VCaP (cell line): ENCODE data around the gene BID.
A peak's percentile ranks its signal among the peaks of the same experiment; 100 is the strongest.

Experiments used
- H3K27ac ChIP-seq: fragments of 450-650 bp; 2 replicates; pipeline ENCODE4 v1.5.1; 2017
- TF ChIP-seq, protein P1 (sequence below): fragments of 450-650 bp; conservative IDR thresholded peaks from 2 replicates; pipeline ENCODE4 v1.5.1; 2017; ENCODE audit warnings: mild to moderate bottlenecking, moderate library complexity

BID gene

GRCh38 chr22:17717708-17718107, 56.6 kb downstream of the BID start:
- no peak overlapping the region for H3K27ac ChIP-seq
- TF ChIP-seq, protein P1, sequence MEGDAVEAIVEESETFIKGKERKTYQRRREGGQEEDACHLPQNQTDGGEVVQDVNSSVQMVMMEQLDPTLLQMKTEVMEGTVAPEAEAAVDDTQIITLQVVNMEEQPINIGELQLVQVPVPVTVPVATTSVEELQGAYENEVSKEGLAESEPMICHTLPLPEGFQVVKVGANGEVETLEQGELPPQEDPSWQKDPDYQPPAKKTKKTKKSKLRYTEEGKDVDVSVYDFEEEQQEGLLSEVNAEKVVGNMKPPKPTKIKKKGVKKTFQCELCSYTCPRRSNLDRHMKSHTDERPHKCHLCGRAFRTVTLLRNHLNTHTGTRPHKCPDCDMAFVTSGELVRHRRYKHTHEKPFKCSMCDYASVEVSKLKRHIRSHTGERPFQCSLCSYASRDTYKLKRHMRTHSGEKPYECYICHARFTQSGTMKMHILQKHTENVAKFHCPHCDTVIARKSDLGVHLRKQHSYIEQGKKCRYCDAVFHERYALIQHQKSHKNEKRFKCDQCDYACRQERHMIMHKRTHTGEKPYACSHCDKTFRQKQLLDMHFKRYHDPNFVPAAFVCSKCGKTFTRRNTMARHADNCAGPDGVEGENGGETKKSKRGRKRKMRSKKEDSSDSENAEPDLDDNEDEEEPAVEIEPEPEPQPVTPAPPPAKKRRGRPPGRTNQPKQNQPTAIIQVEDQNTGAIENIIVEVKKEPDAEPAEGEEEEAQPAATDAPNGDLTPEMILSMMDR = no peak

DNA sequence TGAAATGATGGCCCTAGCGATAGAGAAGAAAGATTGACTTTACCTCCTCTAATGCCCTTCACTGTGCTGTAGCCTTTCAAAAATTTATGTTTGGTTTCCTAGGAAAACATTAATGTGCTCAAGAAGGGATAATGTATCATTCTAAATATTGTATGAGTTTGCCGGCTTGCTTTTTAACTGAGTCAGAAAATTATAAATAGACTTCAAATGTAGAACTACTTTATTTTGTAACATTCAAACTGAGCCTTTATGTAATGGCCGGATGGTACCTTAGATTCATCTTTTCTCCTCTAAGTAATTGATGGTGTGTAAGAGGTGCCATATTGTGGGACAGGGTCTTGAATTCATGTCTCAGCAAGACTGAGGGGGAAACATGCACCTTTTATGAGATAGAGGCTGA, 57.7 kb downstream of the BID start:
- TF ChIP-seq, protein P1 = no peak

DNA sequence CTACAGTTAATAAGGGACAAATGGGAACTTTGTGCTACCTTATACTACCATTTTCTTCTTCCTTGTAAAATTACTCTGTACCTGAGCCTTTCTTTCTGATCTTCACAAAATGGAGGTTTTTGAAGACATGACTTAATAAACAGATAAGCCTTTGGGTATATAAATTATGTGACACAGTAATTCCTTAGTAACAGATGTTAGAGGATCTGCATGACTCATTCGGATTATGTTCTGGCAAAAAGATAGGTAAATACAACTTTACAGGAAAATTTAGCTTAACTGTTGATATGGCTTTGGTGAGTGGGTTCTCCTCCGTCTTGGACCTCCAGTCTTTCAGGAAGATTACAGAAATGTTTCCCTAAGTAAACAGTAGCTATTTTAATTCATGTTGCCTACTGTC, 61.8 kb downstream of the BID start:
- H3K27ac ChIP-seq = no peak overlapping the region
- TF ChIP-seq, protein P1 = no peak

More for the DNA sequence above, 57.7 kb downstream of the BID start:
- no peak overlapping the region for H3K27ac ChIP-seq

DNA sequence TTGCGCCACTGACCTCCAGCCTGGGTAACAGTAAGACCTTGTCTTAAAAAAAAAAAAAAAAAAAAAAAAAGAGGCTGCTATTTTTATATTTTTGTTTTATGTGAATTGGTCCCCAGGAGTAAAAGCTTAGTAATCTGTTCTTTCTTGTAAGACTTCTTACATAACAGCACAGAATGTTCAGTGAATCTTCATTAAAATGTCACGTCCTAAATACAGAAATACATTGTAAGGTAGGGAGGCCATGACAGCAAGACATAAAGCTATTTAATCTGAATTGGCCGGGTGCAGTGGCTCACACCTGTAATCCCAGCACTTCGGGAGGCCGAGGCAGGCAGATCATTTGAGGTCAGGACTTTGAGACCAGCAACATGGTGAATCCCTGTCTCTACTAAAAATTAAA, 64.2 kb downstream of the BID start:
- TF ChIP-seq, protein P1 = no peak
- H3K27ac ChIP-seq = no peak overlapping the region

- TF ChIP-seq, protein P1 = no peak
- H3K27ac ChIP-seq = peak overlapping the region; percentile 85
These were observed 66.7 kb downstream of the BID start for GRCh38 chr22:17707526-17707925.

- peak overlapping the region; percentile 85 for H3K27ac ChIP-seq
- TF ChIP-seq, protein P1 = no peak
These were observed 67.3 kb downstream of the BID start for GRCh38 chr22:17706947-17707346.

DNA sequence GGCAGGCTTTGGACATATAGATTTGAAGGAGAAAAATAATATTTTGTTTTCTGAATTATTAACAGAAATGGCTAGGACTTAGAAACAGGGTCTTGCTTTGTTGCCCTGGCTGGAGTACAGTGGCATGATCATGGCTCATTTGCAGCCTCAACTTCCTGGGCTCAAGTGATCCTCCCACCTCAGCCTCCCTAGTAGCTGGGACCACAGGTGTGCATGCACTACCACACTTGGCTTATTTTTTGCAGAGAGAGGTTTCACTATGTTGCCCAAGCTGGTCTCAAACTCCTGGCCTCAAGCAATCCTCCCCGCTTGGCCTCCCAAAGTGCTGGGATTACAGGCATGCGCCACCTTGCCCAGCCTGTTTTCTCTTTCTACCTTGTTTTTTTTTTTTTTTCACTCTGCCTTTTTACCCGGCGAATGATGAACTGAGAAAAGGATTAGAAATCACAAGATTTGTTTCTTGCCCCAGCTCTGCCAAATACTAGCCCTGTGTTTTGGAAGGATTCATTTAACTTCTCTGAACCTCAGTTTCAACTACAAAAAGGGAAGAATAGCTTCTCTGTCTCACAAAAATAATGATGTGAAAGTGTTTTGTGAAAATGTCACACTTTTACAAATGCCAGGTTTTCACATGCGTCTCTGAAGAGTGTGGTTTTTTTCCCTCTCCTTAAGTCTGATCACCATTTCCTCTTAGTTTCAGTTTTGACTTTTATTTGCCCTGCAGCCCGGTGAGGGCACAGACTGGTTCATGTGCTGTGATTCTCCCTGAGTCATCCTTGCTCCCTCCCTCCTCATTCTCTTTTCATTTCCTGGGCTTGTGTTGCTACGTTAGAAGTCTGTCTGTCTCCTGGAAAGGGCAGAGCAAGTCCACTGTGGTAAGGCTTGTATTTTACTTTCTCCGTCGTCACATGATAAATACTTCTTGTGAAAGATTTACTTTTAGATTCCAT, 68.0 kb downstream of the BID start:
- TF ChIP-seq, protein P1 = no peak
- peak overlapping the region; percentile 85 for H3K27ac ChIP-seq
